ENCODE measurements around the gene MRPS24. TPM values are rescaled to one million over a fixed set of nuclear protein-coding genes. Genes with fewer than 3 reads are reported as not detected.

Gene MRPS24
- total RNA-seq, 1 experiment from 2014 or later: 116 TPM

GRCh38 chr7:43844257-43844656 lies 25.1 kb downstream of the MRPS24 start:
- no peaks in the 10 kb centered on the region for H3K23me2 ChIP-seq (ENCODE audit: insufficient read length, low read depth, low read length, poor library complexity, severe bottlenecking)
- H3K4me2 ChIP-seq (ENCODE audit: insufficient read depth, insufficient read length, low read length): no peak overlapping the region
- WGBS (ENCODE audit: extremely low coverage, insufficient read length, low lambda C conversion rate): no CpG with 5 or more reads among the region's 2 CpGs
- no peaks in the 10 kb centered on the region for H3K79me2 ChIP-seq (ENCODE audit: insufficient read depth, low read length)
- H3K14ac ChIP-seq (ENCODE audit: insufficient read depth, low read length): no peak overlapping the region
- H2AK5ac ChIP-seq (ENCODE audit: insufficient read length, low read length): no peak overlapping the region
- H4K20me1 ChIP-seq (ENCODE audit: control insufficient read depth, insufficient read depth, insufficient read length): no peaks in the 10 kb centered on the region
- H4K5ac ChIP-seq (ENCODE audit: insufficient read length, low read depth, low read length): no peak overlapping the region
- H3K4me1 Mint-ChIP-seq: peaks cover 11 to 12% of the 10 kb centered on the region in 2 experiments
- TF ChIP-seq CTCF (conservative IDR thresholded peaks at IDR 0.05): no peak
- H3K4ac ChIP-seq (ENCODE audit: low read depth, low read length): no peak overlapping the region
- no peak overlapping the region for H2AFZ ChIP-seq (ENCODE audit: low read length)
- H2BK15ac ChIP-seq (ENCODE audit: low read depth, low read length): no peak overlapping the region
- no peak overlapping the region for H3K56ac ChIP-seq (ENCODE audit: insufficient read length, low read depth, low read length)
- no peak overlapping the region for H3K9ac ChIP-seq (ENCODE audit: extremely low read depth, insufficient read length, low read length)
- H4K91ac ChIP-seq (ENCODE audit: insufficient read length, low read depth, low read length): no peak overlapping the region
- no peak overlapping the region for H3K27ac Mint-ChIP-seq
- H3K4me3 Mint-ChIP-seq: no peak overlapping the region
- no peak overlapping the region for H3K23ac ChIP-seq (ENCODE audit: insufficient read length, low read depth, low read length)
- no peaks in the 10 kb centered on the region for H3K4me1 ChIP-seq (ENCODE audit: insufficient read depth, low read length)
- H2BK20ac ChIP-seq (ENCODE audit: low read depth, low read length, poor library complexity, severe bottlenecking): no peak overlapping the region
- no peaks in the 10 kb centered on the region; a peak in 1 of 7 replicates for H3K36me3 Mint-ChIP-seq (ENCODE audit: insufficient read depth in 1 of 3, low read depth in 3 of 3)
- H3K27me3 ChIP-seq (ENCODE audit: insufficient read depth, low read length): no peaks in the 10 kb centered on the region
- H2BK12ac ChIP-seq (ENCODE audit: insufficient read length, low read depth, low read length): no peak overlapping the region
- no peaks in the 10 kb centered on the region for H3K79me1 ChIP-seq (ENCODE audit: insufficient read depth, low read depth, low read length, poor library complexity, severe bottlenecking)
- no peak overlapping the region for H4K8ac ChIP-seq (replicated peaks; ENCODE audit: insufficient read length, low read depth, low read length)
- H2BK120ac ChIP-seq (ENCODE audit: low read depth, low read length, poor library complexity, severe bottlenecking): no peak overlapping the region
- H3K27ac ChIP-seq (ENCODE audit: insufficient read length, low read depth, low read length): no peak overlapping the region
- no peak overlapping the region for H2BK5ac ChIP-seq (ENCODE audit: insufficient read length, low read length)
- no peak overlapping the region for H3K18ac ChIP-seq (ENCODE audit: insufficient read length, low read depth, low read length)
- H3K9me3 Mint-ChIP-seq: no peaks in the 10 kb centered on the region
- H3K9me3 ChIP-seq (ENCODE audit: control insufficient read depth, low read depth, low read length): no peaks in the 10 kb centered on the region
- no peaks in the 10 kb centered on the region for H3K27me3 Mint-ChIP-seq (ENCODE audit: low read depth)
- DNase-seq: no peak
- H3T11ph ChIP-seq (ENCODE audit: low read length): no peak overlapping the region
